ENCODE results near the gene BRMS1L. TPM values are rescaled to one million over a fixed set of nuclear protein-coding genes. Genes with fewer than 3 reads are reported as not detected.
"Not testable (repeated sequence)": the region's sequence is repeated elsewhere in the genome, so short reads cannot be mapped to it uniquely, and the experiment has no call there.

The BRMS1L gene
- total and polyA plus RNA-seq, 2 of the 13 experiments (the other 11 are each of a cell fraction or from before 2014, with no cell fraction given): 21.1 to 23.8 TPM

- TF ChIP-seq ZBTB49 (CRISPR knock-in tag; IDR thresholded peaks at IDR 0.05; ENCODE audit: borderline replicate concordance) (peak; percentile 66; the same call in 1 of the 2 replicates), MYC (CRISPR knock-in tag; IDR thresholded peaks at IDR 0.05; ENCODE audit: borderline replicate concordance) (peak; percentile 85), DNMT1 (CRISPR knock-in tag; IDR thresholded peaks at IDR 0.05) (0 out of 2 replicates have a peak, but pooled peaks have one; percentile 40), ZXDC (CRISPR knock-in tag; IDR thresholded peaks at IDR 0.05) (peak; percentile 80; the same call in 1 of the 2 replicates), ZFX (CRISPR knock-in tag; IDR thresholded peaks at IDR 0.05; ENCODE audit: low read depth) (peak; percentile 99), THAP9 (CRISPR knock-in tag; IDR thresholded peaks at IDR 0.05; ENCODE audit: borderline replicate concordance) (peak; percentile 83; the same call in 1 of the 2 replicates), ZFY (CRISPR knock-in tag; IDR thresholded peaks at IDR 0.05) (peak; percentile 99), SOX13 (CRISPR knock-in tag; conservative IDR thresholded peaks at IDR 0.05 in 1 of 2, IDR thresholded peaks at IDR 0.05 in 1 of 2) (peak in 1 of 2 experiments; percentile 70; a peak in 2 of 4 replicates), CREM (IDR thresholded peaks at IDR 0.05) (peak; percentile 99), CREM (CRISPR knock-in tag; IDR thresholded peaks at IDR 0.05) (peak; percentile 94), HOXA3 (CRISPR knock-in tag; IDR thresholded peaks at IDR 0.05) (peak; percentile 100), E2F1 (CRISPR knock-in tag; IDR thresholded peaks at IDR 0.05) (peak; percentile 66), ZSCAN12 (CRISPR knock-in tag; IDR thresholded peaks at IDR 0.05) (peak; percentile 98; the same call in 1 of the 2 replicates), NR2F6 (CRISPR knock-in tag; IDR thresholded peaks at IDR 0.05) (peak; percentile 73), SMAD1 (CRISPR knock-in tag; IDR thresholded peaks at IDR 0.05; ENCODE audit: borderline replicate concordance, low read depth) (peak; percentile 95), ZNF34 (CRISPR knock-in tag; IDR thresholded peaks at IDR 0.05; ENCODE audit: borderline replicate concordance) (peak; percentile 90; the same call in 1 of the 2 replicates), BRD4 (CRISPR knock-in tag; IDR thresholded peaks at IDR 0.05) (peak; percentile 98)
- not testable (repeated sequence) for TF ChIP-seq SOX13, NR2F6 (IDR thresholded peaks at IDR 0.05)
Measured at GRCh38 chr14:35808638-35809563, 17.2 kb upstream of the BRMS1L start, which contains the start of gene RALGAPA1 (continued).

All from HepG2 (cell line).